ENCODE data around the gene CKM. TPM values are rescaled to one million over a fixed set of nuclear protein-coding genes. Genes with fewer than 3 reads are reported as not detected.

Gene CKM
- total and polyA plus RNA-seq, 2 donors (not counting 3 experiments of a cell fraction or from before 2014, with no cell fraction given) = not detected

DNA sequence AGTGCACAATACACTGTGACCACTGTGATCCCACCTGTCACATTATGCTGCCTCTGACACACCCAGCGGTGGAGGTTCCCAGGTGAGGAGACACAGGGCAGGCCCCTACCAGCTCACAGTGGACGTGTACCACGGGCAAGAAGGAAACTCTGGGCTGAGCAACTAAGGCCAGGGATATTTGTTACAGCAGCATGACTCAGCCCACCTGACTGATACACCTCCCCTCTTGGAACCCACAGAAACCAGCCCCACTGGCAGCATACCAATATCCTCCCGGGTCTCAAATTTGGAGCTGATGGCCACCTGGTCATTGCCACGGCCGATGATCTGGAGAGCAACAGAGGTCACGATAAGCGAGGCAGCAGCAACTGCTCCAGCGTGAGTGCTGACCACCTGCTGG lies 32.7 kb upstream of the CKM start:
- DNase-seq (ENCODE audit: low read depth, low spot score) = no peak
- H2AFZ ChIP-seq (ENCODE audit: low read depth, low read length) = no peak overlapping the region
- peaks cover 7 to 46% of the 10 kb centered on the region in 2 experiments for H3K36me3 ChIP-seq (ENCODE audit: control insufficient read depth in 2 of 2, extremely low read depth in 1 of 2, insufficient read depth in 2 of 2, low read length in 2 of 2)
- ChIA-PET CTCF (no interaction called here), POLR2A (no interaction called here)
- H3K9me3 ChIP-seq (replicated peaks; ENCODE audit: control insufficient read depth, insufficient read depth, low read length) = no peaks in the 10 kb centered on the region
- no peaks in the 10 kb centered on the region for H3K79me2 ChIP-seq (ENCODE audit: control insufficient read depth, insufficient read depth, low read length)
- no TSS peak for BruUV-seq (replicated peaks)
- dilution Hi-C loops (cut with MboI; ENCODE audit: extremely low pct_ligation_motif_present, low sequenced_read_pairs) (no loop called here), intact Hi-C loops (cut with micrococcal nuclease) (no loop called here)
- H3K4me2 ChIP-seq (ENCODE audit: insufficient read depth, low read length) = no peak overlapping the region
- no peaks in the 10 kb centered on the region for H3K9me1 ChIP-seq (replicated peaks; ENCODE audit: control insufficient read depth, extremely low read depth, insufficient read depth, low read length)
- FAIRE-seq = no peak
- no peak overlapping the region for H3K9ac ChIP-seq (replicated peaks; ENCODE audit: extremely low read depth, insufficient read depth, low read length)
- no peaks in the 10 kb centered on the region for H3K4me1 ChIP-seq (ENCODE audit: control insufficient read depth, extremely low read depth, insufficient read depth, low read length)
- TF ChIP-seq, protein P1, sequence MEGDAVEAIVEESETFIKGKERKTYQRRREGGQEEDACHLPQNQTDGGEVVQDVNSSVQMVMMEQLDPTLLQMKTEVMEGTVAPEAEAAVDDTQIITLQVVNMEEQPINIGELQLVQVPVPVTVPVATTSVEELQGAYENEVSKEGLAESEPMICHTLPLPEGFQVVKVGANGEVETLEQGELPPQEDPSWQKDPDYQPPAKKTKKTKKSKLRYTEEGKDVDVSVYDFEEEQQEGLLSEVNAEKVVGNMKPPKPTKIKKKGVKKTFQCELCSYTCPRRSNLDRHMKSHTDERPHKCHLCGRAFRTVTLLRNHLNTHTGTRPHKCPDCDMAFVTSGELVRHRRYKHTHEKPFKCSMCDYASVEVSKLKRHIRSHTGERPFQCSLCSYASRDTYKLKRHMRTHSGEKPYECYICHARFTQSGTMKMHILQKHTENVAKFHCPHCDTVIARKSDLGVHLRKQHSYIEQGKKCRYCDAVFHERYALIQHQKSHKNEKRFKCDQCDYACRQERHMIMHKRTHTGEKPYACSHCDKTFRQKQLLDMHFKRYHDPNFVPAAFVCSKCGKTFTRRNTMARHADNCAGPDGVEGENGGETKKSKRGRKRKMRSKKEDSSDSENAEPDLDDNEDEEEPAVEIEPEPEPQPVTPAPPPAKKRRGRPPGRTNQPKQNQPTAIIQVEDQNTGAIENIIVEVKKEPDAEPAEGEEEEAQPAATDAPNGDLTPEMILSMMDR (IDR thresholded peaks at IDR 0.05; ENCODE audit: extremely low read depth in 1 of 2, insufficient read depth in 1 of 2, low read depth in 1 of 2, low read length in 2 of 2) = no peak
- no peak for TF ChIP-seq EZH2 (IDR thresholded peaks at IDR 0.05; ENCODE audit: borderline replicate concordance, low read depth, low read length, severe bottlenecking)
- TF ChIP-seq MYC (IDR thresholded peaks at IDR 0.05; ENCODE audit: low read depth, low read length) = no peak
- no peak for TF ChIP-seq JUN (IDR thresholded peaks at IDR 0.05; ENCODE audit: borderline replicate concordance, insufficient read depth, insufficient read length, low read depth)
- no peak for TF ChIP-seq FOS (IDR thresholded peaks at IDR 0.05; ENCODE audit: borderline replicate concordance, insufficient read depth, low read length)
- no peak for TF ChIP-seq POLR2AphosphoS5 (IDR thresholded peaks at IDR 0.05; ENCODE audit: insufficient read depth, low read depth, low read length)
- TF ChIP-seq, protein P2, sequence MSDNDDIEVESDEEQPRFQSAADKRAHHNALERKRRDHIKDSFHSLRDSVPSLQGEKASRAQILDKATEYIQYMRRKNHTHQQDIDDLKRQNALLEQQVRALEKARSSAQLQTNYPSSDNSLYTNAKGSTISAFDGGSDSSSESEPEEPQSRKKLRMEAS (IDR thresholded peaks at IDR 0.05; ENCODE audit: insufficient read depth, insufficient read length) = no peak
- no peak for TF ChIP-seq POLR2A (IDR thresholded peaks at IDR 0.05; ENCODE audit: low read depth, low read length)
- no peak for TF ChIP-seq GATA2 (IDR thresholded peaks at IDR 0.05; ENCODE audit: insufficient read depth, insufficient read length, low read depth, low read length)
- H3K27me3 ChIP-seq (ENCODE audit: control insufficient read depth in 2 of 2, insufficient read depth in 2 of 2, low read length in 2 of 2) = no peaks in the 10 kb centered on the region
- no peak overlapping the region for H3K4me3 ChIP-seq (replicated peaks in 1 of 3; ENCODE audit: insufficient read depth in 1 of 3, low read depth in 1 of 3, low read length in 3 of 3)
- no peak overlapping the region for H3K27ac ChIP-seq (ENCODE audit: insufficient read depth, low read depth, low read length)
- H4K20me1 ChIP-seq (replicated peaks; ENCODE audit: control insufficient read depth, extremely low read depth, insufficient read depth, low read length) = no peaks in the 10 kb centered on the region
